ENCODE data around the gene CERK. TPM values are rescaled to one million over a fixed set of nuclear protein-coding genes. Genes with fewer than 3 reads are reported as not detected.

CERK gene
- polyA plus RNA-seq, 1 of the 3 experiments (the other 2 are of a cell fraction), result 32.6 TPM

GRCh38 chr22:46706060-46706459, 32.0 kb downstream of the CERK start:
- no peak overlapping the region for H2AFZ ChIP-seq (ENCODE audit: low read depth)
- H3K9me2 ChIP-seq, result no peaks in the 10 kb centered on the region
- no peak for DNase-seq
- peaks cover 9% of the 10 kb centered on the region for H3K79me2 ChIP-seq (ENCODE audit: insufficient read depth)
- no peak overlapping the region for H3K27ac ChIP-seq (ENCODE audit: low read depth in 2 of 2, low read length in 1 of 2)
- POLR2A ChIA-PET, result no interaction called here
- no peaks in the 10 kb centered on the region for H3K9me3 ChIP-seq
- no peaks in the 10 kb centered on the region for H3K27me3 ChIP-seq (ENCODE audit: insufficient read depth)
- H3F3A ChIP-seq (replicated peaks; ENCODE audit: insufficient read depth), result peaks cover 3% of the 10 kb centered on the region
- TF ChIP-seq MXI1 (IDR thresholded peaks at IDR 0.05; ENCODE audit: low read depth, low read length), result no peak
- no peak for TF ChIP-seq SMC3 (IDR thresholded peaks at IDR 0.05; ENCODE audit: low read depth, low read length)
- TF ChIP-seq, protein P1, sequence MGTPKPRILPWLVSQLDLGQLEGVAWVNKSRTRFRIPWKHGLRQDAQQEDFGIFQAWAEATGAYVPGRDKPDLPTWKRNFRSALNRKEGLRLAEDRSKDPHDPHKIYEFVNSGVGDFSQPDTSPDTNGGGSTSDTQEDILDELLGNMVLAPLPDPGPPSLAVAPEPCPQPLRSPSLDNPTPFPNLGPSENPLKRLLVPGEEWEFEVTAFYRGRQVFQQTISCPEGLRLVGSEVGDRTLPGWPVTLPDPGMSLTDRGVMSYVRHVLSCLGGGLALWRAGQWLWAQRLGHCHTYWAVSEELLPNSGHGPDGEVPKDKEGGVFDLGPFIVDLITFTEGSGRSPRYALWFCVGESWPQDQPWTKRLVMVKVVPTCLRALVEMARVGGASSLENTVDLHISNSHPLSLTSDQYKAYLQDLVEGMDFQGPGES (IDR thresholded peaks at IDR 0.05; ENCODE audit: low read depth, low read length), result no peak
- TF ChIP-seq MAX (IDR thresholded peaks at IDR 0.05; ENCODE audit: low read depth), result no peak
- no peak for TF ChIP-seq USF1 (IDR thresholded peaks at IDR 0.05; ENCODE audit: borderline replicate concordance, low read depth)
- TF ChIP-seq NFIC (IDR thresholded peaks at IDR 0.05; ENCODE audit: borderline replicate concordance), result no peak
- no peak for TF ChIP-seq USF2 (IDR thresholded peaks at IDR 0.05; ENCODE audit: borderline replicate concordance, low read depth, low read length)
- no peak for TF ChIP-seq GABPA (IDR thresholded peaks at IDR 0.05; ENCODE audit: low read depth)
- no peak for TF ChIP-seq FOXJ3 (CRISPR knock-in tag; IDR thresholded peaks at IDR 0.05)
- no peak for TF ChIP-seq FOXM1 (IDR thresholded peaks at IDR 0.05; ENCODE audit: low read depth)
- no peak for TF ChIP-seq NRF1 (IDR thresholded peaks at IDR 0.05; ENCODE audit: low read depth, low read length)
- no peak overlapping the region for H3K4me2 ChIP-seq
- no peaks in the 10 kb centered on the region for H3K4me1 ChIP-seq (ENCODE audit: control insufficient read depth in 1 of 2, insufficient read depth in 2 of 2, low read depth in 1 of 2, low read length in 1 of 2)
- H3K9ac ChIP-seq, result no peak overlapping the region
- H3K36me3 ChIP-seq (replicated peaks in 1 of 2; ENCODE audit: control insufficient read depth in 1 of 2, insufficient read depth in 2 of 2, low read length in 1 of 2), result peaks cover 37 to 66% of the 10 kb centered on the region in 2 experiments
- H3K4me3 ChIP-seq (ENCODE audit: low read depth in 2 of 2, low read length in 1 of 2), result no peak overlapping the region
- H4K20me1 ChIP-seq (ENCODE audit: insufficient read depth), result 0 out of 2 replicates have a peak, but pooled peaks cover 4% of the 10 kb centered on the region
- WGBS (ENCODE audit: low lambda C conversion rate), result 99% methylated on average over 11 of the region's 12 CpGs
- CTCF ChIA-PET, result no interaction called here

- 84% methylated on average over 4 of the region's 6 CpGs for WGBS (ENCODE audit: low lambda C conversion rate)
- no peak overlapping the region for H3K27ac ChIP-seq (ENCODE audit: low read depth in 2 of 2, low read length in 1 of 2)
- no peak for DNase-seq
- no peak overlapping the region for H3K9ac ChIP-seq
- H3K4me2 ChIP-seq, result no peak overlapping the region
- no peaks in the 10 kb centered on the region for H3K27me3 ChIP-seq (ENCODE audit: insufficient read depth)
- H3K9me3 ChIP-seq, result no peaks in the 10 kb centered on the region
- H2AFZ ChIP-seq (ENCODE audit: low read depth), result no peak overlapping the region
- no peaks in the 10 kb centered on the region for H3F3A ChIP-seq (replicated peaks; ENCODE audit: insufficient read depth)
- H3K4me1 ChIP-seq (ENCODE audit: control insufficient read depth in 1 of 2, insufficient read depth in 2 of 2, low read depth in 1 of 2, low read length in 1 of 2), result no peaks in the 10 kb centered on the region
- ChIA-PET CTCF (no interaction called here), POLR2A (no interaction called here)
- H3K4me3 ChIP-seq (ENCODE audit: low read depth in 2 of 2, low read length in 1 of 2), result no peak overlapping the region
- H3K36me3 ChIP-seq (replicated peaks in 1 of 2; ENCODE audit: control insufficient read depth in 1 of 2, insufficient read depth in 2 of 2, low read length in 1 of 2), result peaks cover 22 to 57% of the 10 kb centered on the region in 2 experiments
- peaks cover 9% of the 10 kb centered on the region for H3K79me2 ChIP-seq (ENCODE audit: insufficient read depth)
- H3K9me2 ChIP-seq, result no peaks in the 10 kb centered on the region
- 0 out of 2 replicates have a peak, but pooled peaks cover 4% of the 10 kb centered on the region for H4K20me1 ChIP-seq (ENCODE audit: insufficient read depth)
- TF ChIP-seq SMC3 (IDR thresholded peaks at IDR 0.05; ENCODE audit: low read depth, low read length) (no peak), NRF1 (IDR thresholded peaks at IDR 0.05; ENCODE audit: low read depth, low read length) (no peak), USF2 (IDR thresholded peaks at IDR 0.05; ENCODE audit: borderline replicate concordance, low read depth, low read length) (no peak), MXI1 (IDR thresholded peaks at IDR 0.05; ENCODE audit: low read depth, low read length) (no peak), TAF1 (IDR thresholded peaks at IDR 0.05; ENCODE audit: borderline replicate concordance, low read depth, low read length) (no peak), SIN3A (IDR thresholded peaks at IDR 0.05; ENCODE audit: borderline replicate concordance, low read depth, low read length) (no peak), RCOR1 (IDR thresholded peaks at IDR 0.05; ENCODE audit: low read length) (no peak), YY1 (IDR thresholded peaks at IDR 0.05; ENCODE audit: low read depth) (no peak), RXRA (IDR thresholded peaks at IDR 0.05; ENCODE audit: borderline replicate concordance, low read depth) (no peak), NFIC (IDR thresholded peaks at IDR 0.05; ENCODE audit: borderline replicate concordance) (no peak), EP300 (IDR thresholded peaks at IDR 0.05; ENCODE audit: borderline replicate concordance in 1 of 2, low read depth in 1 of 2, low read length in 1 of 2) (no peak), REST (IDR thresholded peaks at IDR 0.05; ENCODE audit: low read depth, low read length) (no peak), MAX (IDR thresholded peaks at IDR 0.05; ENCODE audit: low read depth) (no peak)
These were observed 34.1 kb downstream of the CERK start for GRCh38 chr22:46703996-46704370.
